H1 (cell line): ENCODE results near the gene ARL6IP4. TPM values are rescaled to one million over a fixed set of nuclear protein-coding genes. Genes with fewer than 3 reads are reported as not detected.

Experiments used
- CEBPB ChIP-seq: IDR thresholded peaks from 2 replicates; pipeline ENCODE4 v1.6.1; 2012; ENCODE audit warnings: low read depth, low read length
- CHD2 ChIP-seq: IDR thresholded peaks from 2 replicates; pipeline ENCODE4 v1.6.1; 2012; ENCODE audit warnings: low read length, improper control_type of control experiment
- CREB1 ChIP-seq: IDR thresholded peaks from 2 replicates; pipeline ENCODE4 v1.6.1; 2012; ENCODE audit warnings: inconsistent platforms
- CTCF ChIP-seq, 3 experiments: IDR thresholded peaks; 1 replicate in 2 of 3; 2 replicates in 1 of 3; pipeline versions ENCODE4 v1.5.1 to v1.6.1; 2011; ENCODE audit warnings: low read length in 3 of 3, mild to moderate bottlenecking in 3 of 3, inconsistent platforms in 2 of 3, low read depth in 1 of 3, moderate library complexity in 1 of 3; ENCODE audit not compliant: insufficient read depth in 1 of 3; ENCODE audit errors: control extremely low read depth in 1 of 3
- KDM1A ChIP-seq: fragments of 200-600, 300-600 bp; sonication (generic); IDR thresholded peaks from 2 replicates; pipeline ENCODE4 v1.7.1; 2016; ENCODE audit warnings: mild to moderate bottlenecking, low read length, borderline replicate concordance
- RBBP5 ChIP-seq: IDR thresholded peaks from 2 replicates; pipeline ENCODE4 v1.7.1; 2012; ENCODE audit warnings: low read depth, mild to moderate bottlenecking, inconsistent platforms, low read length, moderate library complexity, borderline replicate concordance
- SIN3A ChIP-seq, 2 experiments: IDR thresholded peaks in 1 of 2; conservative IDR thresholded peaks in 1 of 2; 2 replicates each; pipeline ENCODE4 v1.6.1; 2011 to 2012; ENCODE audit warnings: low read length in 2 of 2, improper control_type of control experiment in 1 of 2, low read depth in 1 of 2, mild to moderate bottlenecking in 1 of 2
- SP1 ChIP-seq: IDR thresholded peaks from 2 replicates; pipeline ENCODE4 v1.6.1; 2011; ENCODE audit warnings: low read depth, low read length
- USF2 ChIP-seq: IDR thresholded peaks from 2 replicates; pipeline ENCODE4 v1.6.1; 2011; ENCODE audit warnings: low read length, improper control_type of control experiment
- YY1 ChIP-seq: IDR thresholded peaks from 2 replicates; pipeline ENCODE4 v1.6.1; 2011; ENCODE audit warnings: low read depth, mild to moderate bottlenecking, low read length
- polyA plus RNA-seq, 7 experiments: library from polyadenylated mRNA; depleted of rRNA in 3 of 7; stranded (reverse) in 5 of 7; unstranded in 2 of 7; fragments of >200 nt in 5 of 7; fragments of 200-250 nt in 2 of 7; gene quantifications; 1 replicate in 5 of 7; 2 replicates in 1 of 7; 4 replicates in 1 of 7; pipeline versions ENCODE4 v1.2.1 to v1.2.3, GENCODE V29; 2011 to 2013; ENCODE audit warnings: missing spikeins in 2 of 7, mixed read lengths in 2 of 7
- total RNA-seq: library from RNA; stranded (reverse); fragmentation: NEBNext Ultra II Directional; extraction: Animal tissue kit (Norgen Biotek cat#: 25700); gene quantifications from 2 replicates; pipeline ENCODE4 v1.2.1, GENCODE V29; 2021

The ARL6IP4 gene
- total and polyA plus RNA-seq, 2 of the 8 experiments (the other 6 are each of a cell fraction or from before 2014, with no cell fraction given) = 76.4 to 109 TPM

GRCh38 chr12:122980183-122981035 lies at the start of gene ARL6IP4 (continued):
- TF ChIP-seq RBBP5 (peak; percentile 68), CEBPB (no peak), CREB1 (no peak; the same call in 1 of the 2 replicates), CHD2 (peak; percentile 5; the same call in 1 of the 2 replicates), KDM1A (no peak), CTCF (IDR thresholded peaks at IDR 0.05; ENCODE audit: control extremely low read depth in 1 of 3, insufficient read depth in 1 of 3, low read depth in 1 of 3, low read length in 3 of 3) (no peak), YY1 (no peak), SP1 (no peak), SIN3A (conservative IDR thresholded peaks at IDR 0.05 in 1 of 2, IDR thresholded peaks at IDR 0.05 in 1 of 2; ENCODE audit: low read depth in 1 of 2, low read length in 2 of 2) (peak in 1 of 2 experiments; percentile 30; a peak in 2 of 4 replicates), USF2 (no peak)
